LHCN-M2 (cell line): ENCODE measurements around the gene VPS37C. TPM values are rescaled to one million over a fixed set of nuclear protein-coding genes. Genes with fewer than 3 reads are reported as not detected.
"Not testable (repeated sequence)": the region's sequence is repeated elsewhere in the genome, so short reads cannot be mapped to it uniquely, and the experiment has no call there.

ENCODE experiments used
- DNase-seq: peaks from one replicate; pipeline ENCODE4 v3.0.0-alpha.2; 2012; ENCODE audit warnings: low read depth
- total RNA-seq: library from RNA; depleted of rRNA; stranded (reverse); fragments of >200 nt; gene quantifications from 2 replicates; pipeline ENCODE4 v1.2.3, GENCODE V29; 2014

The VPS37C gene
- total RNA-seq, 1 experiment from 2014 or later = 14.1 TPM

- no peak for DNase-seq
Measured at GRCh38 chr11:61174949-61175348, 13.7 kb upstream of the VPS37C start.

GRCh38 chr11:61174273-61174672, 13.0 kb upstream of the VPS37C start:
- no peak for DNase-seq

- DNase-seq = peak; percentile 29
Measured at GRCh38 chr11:61173456-61173855, 12.2 kb upstream of the VPS37C start.

GRCh38 chr11:61172888-61173287, 11.7 kb upstream of the VPS37C start:
- no peak for DNase-seq

- no peak for DNase-seq
Measured at GRCh38 chr11:61172356-61172755, 11.1 kb upstream of the VPS37C start.

GRCh38 chr11:61171907-61172306, 10.7 kb upstream of the VPS37C start:
- no peak for DNase-seq

GRCh38 chr11:61170566-61170965, 9.3 kb upstream of the VPS37C start:
- no peak for DNase-seq

- no peak for DNase-seq
Measured at GRCh38 chr11:61168800-61169199, 7.6 kb upstream of the VPS37C start.

GRCh38 chr11:61168042-61168688, 6.9 kb upstream of the VPS37C start:
- DNase-seq = no peak

- DNase-seq = not testable (repeated sequence)
Measured at GRCh38 chr11:61166331-61166730, 5.1 kb upstream of the VPS37C start.

GRCh38 chr11:61165785-61166184, 4.6 kb upstream of the VPS37C start:
- DNase-seq = not testable (repeated sequence)

- no peak for DNase-seq
Measured at GRCh38 chr11:61164606-61165424, 3.6 kb upstream of the VPS37C start.

GRCh38 chr11:61163714-61164605, 2.7 kb upstream of the VPS37C start:
- no peak for DNase-seq

- no peak for DNase-seq
Measured at GRCh38 chr11:61163021-61163420, 1.8 kb upstream of the VPS37C start.

- DNase-seq = peak; percentile 56
Measured at GRCh38 chr11:61162092-61162941, 1.1 kb upstream of the VPS37C start.

- DNase-seq = no peak
Measured at GRCh38 chr11:61160487-61161189, 588 bp downstream of the VPS37C start.

- DNase-seq = no peak
Measured at GRCh38 chr11:61158691-61159381, 2.4 kb downstream of the VPS37C start.

GRCh38 chr11:61157743-61158142, 3.5 kb downstream of the VPS37C start:
- DNase-seq = no peak

GRCh38 chr11:61155741-61156140, 5.5 kb downstream of the VPS37C start:
- no peak for DNase-seq

GRCh38 chr11:61155312-61155711, 5.9 kb downstream of the VPS37C start:
- DNase-seq = no peak
